LNCaP clone FGC (cell line): ENCODE results near the gene BBOF1.
A peak's percentile ranks its signal among the peaks of the same experiment; 100 is the strongest.
"Not testable (repeated sequence)": the region's sequence is repeated elsewhere in the genome, so short reads cannot be mapped to it uniquely, and the experiment has no call there.

ENCODE experiments used
- DNase-seq: peaks from one replicate; pipeline ENCODE4 v3.0.0-alpha.2; 2011; ENCODE audit warnings: low read depth
- H3K4me3 ChIP-seq: 2 replicates; pipeline ENCODE4 v1.5.1; 2011; ENCODE audit warnings: mild to moderate bottlenecking, low read depth, low read length, control low read depth
- TF ChIP-seq, protein P1 (sequence below): IDR thresholded peaks from 2 replicates; pipeline ENCODE4 v1.5.1; 2012; ENCODE audit warnings: mild to moderate bottlenecking; ENCODE audit not compliant: control insufficient read depth, insufficient read depth; ENCODE audit errors: extremely low read depth

BBOF1 gene

DNA sequence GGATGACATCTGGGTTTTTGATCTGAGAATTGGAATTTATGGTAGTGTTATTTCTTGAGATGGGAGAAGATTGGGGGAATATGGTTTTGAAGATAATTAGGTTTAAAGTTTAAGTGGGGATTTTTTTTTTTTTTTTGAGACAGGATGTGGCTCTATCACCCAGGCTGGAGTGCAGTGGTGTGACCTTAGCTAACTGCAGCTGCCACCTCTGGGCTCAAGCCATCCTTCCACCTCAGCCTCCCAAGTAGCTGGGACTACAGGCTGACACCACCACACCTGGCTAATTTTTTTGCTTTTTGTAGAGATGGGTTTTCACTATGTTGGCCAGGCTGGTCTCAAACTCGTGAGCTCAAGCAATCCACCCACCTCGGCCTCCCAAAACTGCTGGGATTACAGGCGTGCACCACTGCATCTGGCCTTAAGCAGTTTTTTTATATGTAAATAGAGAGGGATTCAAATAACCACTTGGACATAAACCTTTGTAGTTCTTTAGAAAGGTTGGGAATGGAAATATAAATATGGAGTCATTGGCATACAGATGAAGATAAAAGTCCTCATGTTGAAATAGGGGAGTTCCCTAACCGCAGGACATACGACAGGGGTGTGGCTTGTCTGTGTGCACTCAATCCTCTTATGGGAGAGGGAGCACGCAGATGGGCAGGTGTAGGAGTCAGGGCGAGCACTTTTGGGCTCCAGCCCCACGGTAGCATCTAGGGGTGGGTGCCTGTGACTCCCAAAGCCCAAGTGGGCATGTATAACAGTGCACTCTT is 70.3 kb downstream of the BBOF1 start:
- TF ChIP-seq, protein P1, sequence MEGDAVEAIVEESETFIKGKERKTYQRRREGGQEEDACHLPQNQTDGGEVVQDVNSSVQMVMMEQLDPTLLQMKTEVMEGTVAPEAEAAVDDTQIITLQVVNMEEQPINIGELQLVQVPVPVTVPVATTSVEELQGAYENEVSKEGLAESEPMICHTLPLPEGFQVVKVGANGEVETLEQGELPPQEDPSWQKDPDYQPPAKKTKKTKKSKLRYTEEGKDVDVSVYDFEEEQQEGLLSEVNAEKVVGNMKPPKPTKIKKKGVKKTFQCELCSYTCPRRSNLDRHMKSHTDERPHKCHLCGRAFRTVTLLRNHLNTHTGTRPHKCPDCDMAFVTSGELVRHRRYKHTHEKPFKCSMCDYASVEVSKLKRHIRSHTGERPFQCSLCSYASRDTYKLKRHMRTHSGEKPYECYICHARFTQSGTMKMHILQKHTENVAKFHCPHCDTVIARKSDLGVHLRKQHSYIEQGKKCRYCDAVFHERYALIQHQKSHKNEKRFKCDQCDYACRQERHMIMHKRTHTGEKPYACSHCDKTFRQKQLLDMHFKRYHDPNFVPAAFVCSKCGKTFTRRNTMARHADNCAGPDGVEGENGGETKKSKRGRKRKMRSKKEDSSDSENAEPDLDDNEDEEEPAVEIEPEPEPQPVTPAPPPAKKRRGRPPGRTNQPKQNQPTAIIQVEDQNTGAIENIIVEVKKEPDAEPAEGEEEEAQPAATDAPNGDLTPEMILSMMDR: no peak
- no peak overlapping the region for H3K4me3 ChIP-seq
- no peak for DNase-seq

DNA sequence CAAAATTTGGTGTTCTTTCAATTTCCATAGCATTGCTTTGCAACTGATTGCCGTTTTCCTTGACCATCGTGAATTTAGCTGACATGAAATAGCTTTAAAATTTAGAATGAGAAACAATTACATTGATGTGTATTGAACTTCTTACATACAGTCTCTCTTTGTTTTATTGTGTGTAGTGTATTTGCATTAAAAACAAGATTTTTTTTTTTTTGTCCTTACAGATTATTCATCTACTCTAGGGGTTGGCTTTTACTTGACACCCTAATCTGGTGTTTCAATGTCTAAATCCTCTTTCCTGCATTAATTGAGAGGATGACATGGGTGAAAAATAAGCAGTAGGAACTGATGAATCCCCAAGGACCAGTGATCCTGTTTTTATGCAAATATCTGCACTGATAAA is 86.2 kb downstream of the BBOF1 start:
- no peak for DNase-seq
- TF ChIP-seq, protein P1: no peak
- H3K4me3 ChIP-seq: no peak overlapping the region

DNA sequence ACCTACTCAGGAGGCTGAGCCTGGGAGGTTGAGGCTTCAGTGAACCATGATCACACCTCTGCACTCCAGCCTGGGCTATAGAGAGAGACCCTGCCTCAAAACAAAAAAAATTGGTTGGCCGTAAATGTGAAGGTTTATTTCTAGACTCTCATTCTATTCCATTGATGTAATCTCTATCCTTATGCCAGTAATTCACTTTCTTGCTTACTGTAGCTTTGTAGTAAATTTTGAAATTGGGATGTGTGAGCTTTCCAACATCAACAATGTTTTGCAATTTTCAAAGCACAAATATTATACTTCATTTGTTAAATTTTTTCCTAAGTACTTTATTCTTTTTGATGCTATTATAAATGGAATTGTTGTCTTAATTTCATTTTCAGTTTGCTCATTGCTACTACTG is 90.2 kb downstream of the BBOF1 start:
- H3K4me3 ChIP-seq: no peak overlapping the region
- TF ChIP-seq, protein P1: no peak
- no peak for DNase-seq

DNA sequence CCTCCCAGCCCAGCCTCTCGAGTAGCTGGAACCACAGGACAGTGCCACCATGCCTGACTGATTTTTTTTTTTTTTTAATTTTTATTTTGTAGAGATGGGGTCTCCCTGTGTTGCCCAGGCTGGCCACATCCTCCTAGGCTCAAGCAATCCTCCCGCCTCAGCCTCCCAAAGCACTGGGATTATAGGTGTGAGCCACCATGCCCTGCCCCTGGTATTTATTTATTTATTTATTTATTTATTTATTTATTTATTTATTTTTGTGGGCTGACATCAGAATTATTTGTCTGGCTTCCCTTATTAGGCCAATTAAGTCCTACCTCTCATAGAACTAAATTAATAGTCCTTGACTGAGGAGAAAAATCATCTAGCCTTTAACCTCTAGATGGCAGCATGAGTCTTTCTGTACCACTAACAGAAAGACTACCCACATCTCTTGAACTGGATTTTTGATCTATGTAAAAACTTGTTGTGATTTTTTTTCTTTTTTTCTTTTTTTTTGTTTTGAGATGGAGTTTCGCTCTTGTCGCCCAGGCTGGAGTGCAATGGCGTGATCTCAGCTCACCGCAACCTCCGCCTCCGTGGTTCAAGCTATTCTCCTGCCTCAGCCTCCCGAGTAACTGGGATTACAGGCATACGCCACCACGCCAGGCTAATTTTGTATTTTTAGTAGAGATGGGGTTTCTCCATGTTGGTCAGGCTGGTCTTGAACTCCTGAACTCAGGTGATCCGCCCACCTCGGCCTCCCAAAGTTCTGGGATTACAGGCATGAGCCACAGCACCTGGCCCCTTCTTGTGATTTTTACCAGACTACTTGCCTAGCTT is 92.5 kb downstream of the BBOF1 start:
- peak; percentile 21 for DNase-seq
- TF ChIP-seq, protein P1: peak; percentile 70
- not testable (repeated sequence) for H3K4me3 ChIP-seq
